Measurements from ENCODE around the gene HELQ.
"Not testable (repeated sequence)": the region's sequence is repeated elsewhere in the genome, so short reads cannot be mapped to it uniquely, and the experiment has no call there.

Gene HELQ

DNA sequence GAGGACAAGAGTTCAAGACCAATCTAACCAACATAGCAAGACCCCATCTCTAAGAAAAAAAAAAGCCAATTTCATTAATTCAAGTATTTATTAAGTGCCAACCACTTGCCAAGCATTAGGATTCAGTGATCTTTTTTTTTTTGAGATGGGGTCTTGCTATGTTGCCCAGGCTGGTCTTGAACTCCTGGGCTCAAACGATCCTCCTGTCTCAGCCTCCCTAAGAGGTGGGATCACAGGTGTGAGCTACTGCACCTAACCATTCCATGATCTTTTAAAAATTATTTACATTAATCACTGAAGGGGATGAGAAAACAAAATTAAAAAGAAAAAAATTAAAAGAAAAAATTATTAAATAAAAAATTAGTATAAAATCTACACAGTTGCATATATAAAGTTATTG is 24.4 kb downstream of the HELQ start:
- DNase-seq = no peak

DNA sequence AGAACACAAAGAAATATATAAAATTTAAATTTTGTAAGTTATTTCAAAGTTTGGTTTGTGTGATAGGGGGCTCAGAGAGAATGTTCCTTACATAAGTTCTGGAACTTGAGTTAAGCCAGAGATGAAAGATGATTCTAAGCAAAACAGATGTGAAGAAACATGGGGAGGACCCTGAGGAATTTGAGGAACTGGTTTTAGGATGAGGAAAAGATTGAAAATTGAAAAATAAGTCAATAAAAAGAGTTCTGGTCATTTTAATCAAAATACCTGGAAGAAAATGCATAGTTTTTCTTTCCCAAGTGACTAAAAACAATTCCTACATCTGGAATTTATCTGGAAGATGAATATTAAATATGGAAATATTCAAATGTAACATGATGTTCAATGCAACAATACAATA is 37.4 kb downstream of the HELQ start:
- no peak for DNase-seq

DNA sequence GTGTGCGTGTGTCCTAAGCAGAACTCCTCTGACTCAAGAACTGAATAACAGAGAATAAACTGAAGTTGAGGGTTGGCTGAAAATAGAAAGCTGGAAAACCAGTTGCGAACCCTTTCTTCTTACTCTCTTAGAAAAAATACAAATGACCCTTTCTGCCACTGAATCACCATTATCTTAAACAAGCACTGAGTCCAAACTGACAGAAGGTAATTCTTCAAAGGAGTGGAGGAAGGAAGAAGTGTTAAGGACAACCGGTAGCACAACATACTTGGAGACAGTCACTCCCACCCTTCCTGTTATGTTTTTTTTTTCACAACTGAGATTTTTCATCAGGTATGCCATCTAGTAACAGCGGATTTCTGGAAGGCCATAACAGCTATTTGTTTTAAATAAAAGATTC is 38.1 kb downstream of the HELQ start:
- DNase-seq = no peak

DNA sequence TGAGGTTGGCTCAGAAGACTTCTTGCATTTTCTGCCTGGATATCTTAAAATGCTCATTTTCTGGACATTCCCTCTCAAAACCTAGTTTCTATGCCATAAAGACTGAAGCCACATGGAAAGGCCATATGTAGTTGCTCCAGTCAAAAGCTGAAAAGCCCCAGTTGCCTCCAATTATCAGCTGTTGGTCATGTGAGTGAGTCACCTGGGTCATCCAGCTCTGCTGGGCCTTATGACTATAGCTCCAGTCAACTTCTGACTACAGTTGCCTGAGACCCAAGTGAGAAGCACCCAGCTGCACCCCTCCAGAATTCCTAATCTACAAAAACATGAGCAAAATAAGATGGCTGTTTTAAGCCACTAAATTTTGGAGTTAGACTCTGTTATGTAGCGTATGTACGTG is 41.9 kb downstream of the HELQ start:
- DNase-seq = no peak

GRCh38 chr4:83408908-83409307 is 46.7 kb downstream of the HELQ start:
- no peak for DNase-seq

DNA sequence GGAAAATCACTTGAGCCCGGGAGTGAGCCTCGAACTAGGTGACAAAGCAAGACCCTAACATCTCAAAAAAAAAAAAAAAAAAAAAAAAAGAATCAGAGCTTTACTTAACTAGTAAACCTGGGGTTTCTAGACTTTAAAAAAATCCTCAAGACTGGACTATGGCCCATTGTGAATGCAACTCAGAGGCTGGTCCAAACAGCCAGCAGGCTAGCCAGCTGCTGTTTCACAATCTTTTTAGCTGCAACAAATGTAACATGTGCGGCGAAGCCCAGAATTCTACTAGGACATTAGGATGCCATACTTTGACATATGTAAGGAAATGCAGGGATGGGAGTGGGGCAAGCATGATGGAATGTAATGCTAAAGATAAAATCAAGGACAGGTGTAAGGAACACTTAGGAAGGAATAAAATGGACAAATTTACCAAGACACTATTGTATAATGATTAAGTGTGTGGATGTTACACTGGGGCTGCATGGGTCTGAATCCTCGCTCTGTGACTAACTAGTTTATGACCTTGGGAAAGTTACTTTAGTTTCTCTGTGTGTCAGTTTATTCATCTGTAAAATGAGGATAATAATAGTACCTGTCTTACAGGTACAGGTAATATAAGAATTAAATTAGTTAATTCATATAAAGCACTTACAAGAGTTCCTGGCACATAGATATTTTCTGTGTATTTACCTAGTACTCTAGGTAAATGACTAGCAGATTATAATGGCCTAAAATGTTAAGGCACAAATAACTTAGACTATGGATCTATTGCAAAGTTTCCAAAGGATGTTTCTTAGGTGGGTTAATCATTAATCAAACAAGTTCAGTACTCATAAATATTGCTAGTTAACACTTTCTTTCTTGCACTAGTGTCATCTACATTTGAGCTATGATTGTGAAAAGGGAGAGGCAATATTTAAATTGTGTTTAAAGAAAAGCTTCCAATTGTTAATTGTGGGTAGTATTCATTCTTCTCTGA is 49.5 kb downstream of the HELQ start:
- no peak for DNase-seq

DNA sequence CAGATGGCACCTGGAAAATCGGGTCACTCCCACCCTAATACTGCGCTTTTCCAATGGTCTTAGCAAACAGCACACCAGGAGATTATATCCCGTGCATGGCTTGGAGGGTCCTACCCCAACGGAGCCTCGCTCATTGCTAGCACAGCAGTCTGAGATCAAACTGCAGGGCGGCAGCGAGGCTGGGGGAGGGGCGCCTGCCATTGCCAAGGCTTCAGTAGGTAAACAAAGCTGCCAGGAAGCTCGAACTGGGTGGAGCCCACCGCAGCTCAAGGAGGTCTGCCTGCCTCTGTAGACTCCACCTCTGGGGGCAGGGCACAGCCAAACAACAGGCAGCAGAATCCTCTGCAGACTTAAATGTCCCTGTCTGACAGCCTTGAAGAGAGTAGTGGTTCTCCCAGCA is 57.5 kb downstream of the HELQ start:
- not testable (repeated sequence) for DNase-seq

GRCh38 chr4:83393908-83394307 is 61.7 kb downstream of the HELQ start:
- DNase-seq = no peak

GRCh38 chr4:83392562-83392961 is 63.1 kb downstream of the HELQ start:
- no peak for DNase-seq

- no peak for DNase-seq
Measured at GRCh38 chr4:83390944-83391343, 64.7 kb downstream of the HELQ start.

DNA sequence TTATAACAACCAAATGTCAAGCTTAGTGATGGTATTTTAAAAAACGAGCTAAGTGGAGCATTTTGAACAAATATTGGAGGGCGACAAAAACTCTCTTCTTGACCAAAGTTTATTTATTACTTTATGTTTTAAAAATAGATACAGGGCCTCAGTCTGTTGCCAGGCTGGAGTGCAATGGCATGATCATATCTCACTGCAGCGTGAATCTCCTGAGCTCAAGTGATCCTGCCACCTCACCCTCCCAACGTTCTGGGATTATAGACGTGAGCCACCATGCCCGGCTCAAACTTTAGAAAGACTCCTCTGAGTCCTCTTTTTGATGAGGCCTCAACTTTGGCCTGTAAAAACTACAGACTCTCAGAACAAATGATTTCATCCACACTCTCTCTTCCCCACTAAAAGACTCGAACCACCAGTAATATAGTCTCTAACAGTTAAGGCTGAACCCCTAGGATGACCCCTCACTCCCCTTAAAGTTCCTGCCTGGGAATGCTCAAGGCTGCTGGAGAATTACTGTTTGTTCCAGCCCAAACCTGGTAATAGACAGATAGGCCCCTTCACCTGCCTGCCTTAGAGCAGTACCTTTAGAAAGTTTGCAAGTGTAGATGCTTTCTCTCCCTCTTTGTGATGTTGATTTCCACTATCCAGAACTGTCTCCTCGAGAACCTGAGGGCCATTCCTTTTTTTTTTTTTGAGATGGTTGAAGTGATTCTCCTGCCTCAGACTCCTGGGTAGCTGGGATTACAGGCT is 65.7 kb downstream of the HELQ start:
- no peak for DNase-seq

GRCh38 chr4:83389037-83389720 is 66.4 kb downstream of the HELQ start:
- DNase-seq = no peak

DNA sequence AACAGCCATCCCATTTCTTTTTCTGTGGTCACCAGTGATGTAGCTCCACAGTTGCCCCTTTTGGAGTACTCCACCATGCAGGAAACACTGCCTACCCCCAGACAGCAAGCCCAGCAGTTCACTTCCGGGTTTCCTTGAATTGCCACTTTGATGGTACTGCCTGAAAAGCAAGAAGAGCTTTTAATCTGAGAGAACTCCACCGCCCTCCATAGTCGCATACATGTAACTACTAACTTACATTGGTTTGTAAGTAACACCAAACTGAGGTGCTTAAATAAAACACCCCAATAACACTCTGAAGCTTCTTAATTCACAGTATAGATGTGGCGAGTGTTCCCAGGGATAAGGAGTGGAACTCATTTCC is 67.3 kb downstream of the HELQ start:
- DNase-seq = no peak

DNA sequence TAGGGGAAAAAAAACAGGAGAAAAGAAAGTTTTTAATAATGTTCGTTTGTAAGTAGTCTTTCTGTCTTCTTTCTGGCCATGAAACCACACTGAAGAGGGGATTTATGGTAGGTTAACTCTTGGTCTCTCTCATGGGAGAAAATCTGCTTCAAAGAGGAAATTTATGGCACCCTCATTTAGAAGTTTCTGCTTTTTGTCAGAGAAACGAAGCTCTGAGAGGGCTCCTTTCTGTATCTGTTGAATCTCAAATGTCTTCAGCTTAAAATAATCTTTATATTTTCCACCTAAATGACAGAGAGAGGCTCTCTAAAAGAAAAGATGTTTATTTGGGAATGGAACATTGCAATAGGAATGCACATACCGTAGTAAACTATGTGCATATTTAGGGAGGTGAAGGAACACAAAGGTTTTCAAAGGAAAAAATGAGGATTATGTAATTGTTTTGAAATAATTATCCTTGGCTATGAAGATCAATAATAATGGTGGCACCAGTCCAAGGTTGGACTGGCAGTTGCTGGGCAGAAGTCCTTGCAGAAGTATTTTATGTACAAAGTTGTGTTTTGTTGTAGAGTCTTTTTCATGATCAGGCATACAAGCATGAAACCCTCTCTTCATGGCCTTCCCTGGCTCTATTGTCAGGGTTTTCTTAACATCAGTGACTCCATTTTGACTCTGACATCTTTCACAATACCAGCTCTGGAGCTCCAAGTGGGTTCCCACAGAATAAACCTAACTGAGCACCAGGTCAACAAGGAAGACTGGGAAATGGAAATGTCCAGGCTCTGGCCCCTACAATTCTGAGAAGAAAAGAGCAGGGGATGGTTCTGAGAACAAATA is 67.9 kb downstream of the HELQ start:
- no peak for DNase-seq

DNA sequence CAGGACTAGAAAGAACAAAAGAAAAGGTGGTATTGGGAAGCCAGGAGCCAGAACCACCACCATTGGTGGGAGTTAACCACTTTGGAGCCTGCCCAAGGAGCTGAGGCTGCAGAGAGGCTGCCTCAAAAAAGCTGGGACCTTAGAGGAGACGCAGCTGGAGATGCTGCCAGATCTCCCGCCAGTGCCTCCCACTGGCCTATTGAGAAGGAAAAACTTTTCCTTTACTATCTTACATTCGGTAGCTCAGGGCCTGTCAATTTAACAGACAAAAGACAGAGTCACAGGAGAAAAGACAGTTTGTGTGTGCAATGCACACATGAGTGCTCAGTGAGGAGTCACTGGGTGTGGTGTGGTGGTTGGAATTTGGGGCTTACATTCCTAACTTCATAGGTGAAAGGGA is 68.6 kb downstream of the HELQ start:
- no peak for DNase-seq

GRCh38 chr4:83382850-83383249 is 72.8 kb downstream of the HELQ start:
- DNase-seq = no peak

DNA sequence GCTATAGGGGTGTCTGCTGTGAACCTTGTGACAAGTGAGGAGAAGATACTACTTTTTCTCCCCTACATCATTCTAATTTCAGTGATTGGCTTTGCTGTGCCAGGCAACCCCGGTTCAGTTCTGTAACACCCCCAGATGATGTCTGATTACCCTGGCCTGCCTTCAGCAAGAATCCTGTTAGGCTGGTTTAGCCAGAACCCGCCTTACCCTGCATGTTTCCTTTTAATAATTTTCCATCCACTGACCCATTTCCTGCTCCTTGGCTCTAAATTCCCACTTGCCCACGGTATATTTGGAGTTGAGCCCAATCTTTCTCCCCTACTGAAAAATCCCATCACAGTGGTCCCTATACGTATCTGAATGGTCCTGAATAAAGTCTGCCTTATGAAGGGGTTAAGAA is 74.5 kb downstream of the HELQ start:
- DNase-seq = no peak

DNA sequence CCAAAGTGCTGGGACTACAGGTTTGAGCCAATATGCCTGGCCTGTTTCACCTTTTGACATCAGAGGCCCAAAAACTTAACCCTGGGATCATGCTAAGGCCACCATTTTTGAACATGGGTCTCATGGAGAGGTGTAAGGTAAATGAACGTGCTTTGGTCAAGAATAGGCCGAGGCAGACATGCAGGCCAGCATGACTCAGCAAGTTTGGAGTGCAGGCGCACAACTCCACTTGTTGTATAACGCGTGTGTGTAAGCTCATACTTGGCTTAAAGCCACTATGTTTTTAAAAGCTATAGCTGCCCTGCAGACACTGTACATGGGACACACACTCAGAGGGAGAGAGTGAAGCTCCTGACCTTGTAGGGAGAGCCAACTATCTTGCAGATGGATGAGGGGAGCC is 77.2 kb downstream of the HELQ start:
- DNase-seq = no peak

GRCh38 chr4:83372931-83373330 is 82.7 kb downstream of the HELQ start:
- no peak for DNase-seq

GRCh38 chr4:83371936-83372335 is 83.7 kb downstream of the HELQ start:
- DNase-seq = no peak

GRCh38 chr4:83371235-83371634 is 84.4 kb downstream of the HELQ start:
- DNase-seq = no peak

DNA sequence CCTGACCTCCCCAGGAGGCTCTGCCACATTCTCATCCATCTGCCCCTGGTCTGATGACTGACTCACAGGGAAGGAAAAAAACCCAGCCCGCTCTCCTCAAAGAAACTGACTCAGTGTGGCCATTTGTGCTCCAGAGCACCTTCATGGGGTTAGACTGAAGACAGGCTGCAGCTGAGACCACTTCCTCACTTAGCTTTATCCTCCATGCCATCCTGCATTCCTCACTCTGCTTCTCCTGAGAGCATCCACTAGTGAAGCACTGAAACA is 85.0 kb downstream of the HELQ start:
- no peak for DNase-seq
